Natural killer cell treated with Interleukin-12 subunit alpha and Interleukin-12 subunit beta and Interleukin-15 and Interleukin-18, amount 100 ng/mL, for 72 hours (primary cell): ENCODE measurements around the gene ITGB4. TPM values are rescaled to one million over a fixed set of nuclear protein-coding genes. Genes with fewer than 3 reads are reported as not detected.
"Not testable (repeated sequence)": the region's sequence is repeated elsewhere in the genome, so short reads cannot be mapped to it uniquely, and the experiment has no call there.

ENCODE experiments used
- ATAC-seq, 2 donors: fragments of 150-1000 bp; cut with Tn5 transposase in 1 of 2; sonication (Bioruptor Pico), chemical (Tn5 transposase) in 1 of 2; 2 replicates each; pipeline ENCODE4 v1.10.0; 2021
- DNase-seq: peaks from one replicate; pipeline ENCODE4 v3.0.0; 2022; ENCODE audit warnings: low spot score
- H3K27ac Mint-ChIP-seq, 2 donors: 1 replicate in 1 of 2; 2 replicates in 1 of 2; pipeline ENCODE4 v1.8.0; 2022; ENCODE audit warnings: mixed read lengths in 2 of 2, mild to moderate bottlenecking in 1 of 2, moderate library complexity in 1 of 2
- H3K27me3 Mint-ChIP-seq, 2 donors: 1 replicate in 1 of 2; 2 replicates in 1 of 2; pipeline ENCODE4 v1.8.0; 2022; ENCODE audit warnings: mixed read lengths in 2 of 2
- H3K36me3 Mint-ChIP-seq: one replicate; pipeline ENCODE4 v1.8.0; 2022; ENCODE audit warnings: mixed read lengths
- H3K4me1 Mint-ChIP-seq, 2 donors: 1 replicate in 1 of 2; 2 replicates in 1 of 2; pipeline ENCODE4 v1.8.0; 2022; ENCODE audit warnings: low read depth in 2 of 2, mixed read lengths in 2 of 2, mild to moderate bottlenecking in 1 of 2
- H3K4me3 Mint-ChIP-seq: one replicate; pipeline ENCODE4 v1.8.0; 2022; ENCODE audit warnings: mixed read lengths
- H3K9me3 Mint-ChIP-seq: 2 replicates; pipeline ENCODE4 v1.8.0; 2022; ENCODE audit warnings: mixed read lengths
- total RNA-seq, 2 donors: library from RNA; stranded (reverse); gene quantifications; one replicate each; pipeline ENCODE4 v1.2.3, GENCODE V29; 2022

The ITGB4 gene
- total RNA-seq, 2 donors from 2014 or later, result 0.90 TPM; not detected in 1

GRCh38 chr17:75769536-75769935 is 48.3 kb downstream of the ITGB4 start:
- H3K4me1 Mint-ChIP-seq, result peaks cover 0 to 6% of the 10 kb centered on the region in 2 donors
- DNase-seq (no peak), ATAC-seq (no peak)
- no peak overlapping the region for H3K27ac Mint-ChIP-seq
- no peaks in the 10 kb centered on the region for H3K27me3 Mint-ChIP-seq
- H3K4me3 Mint-ChIP-seq, result no peak overlapping the region
- H3K9me3 Mint-ChIP-seq, result no peaks in the 10 kb centered on the region
- H3K36me3 Mint-ChIP-seq, result no peaks in the 10 kb centered on the region

GRCh38 chr17:75771334-75772281 is 50.3 kb downstream of the ITGB4 start:
- no peaks in the 10 kb centered on the region for H3K9me3 Mint-ChIP-seq
- no peaks in the 10 kb centered on the region for H3K27me3 Mint-ChIP-seq
- DNase-seq (no peak), ATAC-seq (no peak)
- H3K4me3 Mint-ChIP-seq, result no peak overlapping the region
- H3K36me3 Mint-ChIP-seq, result peaks cover 3% of the 10 kb centered on the region
- peak overlapping the region in 1 of 2 donors; percentile 35 for H3K27ac Mint-ChIP-seq
- H3K4me1 Mint-ChIP-seq, result peaks cover 14 to 20% of the 10 kb centered on the region in 2 donors

GRCh38 chr17:75773121-75773807 is 52.0 kb downstream of the ITGB4 start:
- no peaks in the 10 kb centered on the region for H3K27me3 Mint-ChIP-seq
- ATAC-seq (peak in 1 of 2 donors; percentile 17), DNase-seq (no peak)
- no peak overlapping the region for H3K4me3 Mint-ChIP-seq
- H3K9me3 Mint-ChIP-seq, result no peaks in the 10 kb centered on the region
- peaks cover 29 to 34% of the 10 kb centered on the region in 2 donors for H3K4me1 Mint-ChIP-seq
- H3K36me3 Mint-ChIP-seq, result peaks cover 20% of the 10 kb centered on the region
- peak overlapping the region in 1 of 2 donors; percentile 35 for H3K27ac Mint-ChIP-seq

- Mint-ChIP-seq H3K4me3 (no peak overlapping the region), H3K27me3 (no peaks in the 10 kb centered on the region), H3K4me1 (peaks cover 33 to 39% of the 10 kb centered on the region in 2 donors), H3K27ac (no peak overlapping the region), H3K36me3 (peaks cover 25% of the 10 kb centered on the region), H3K9me3 (no peaks in the 10 kb centered on the region)
- ATAC-seq, result peak in 1 of 2 donors; percentile 1
- DNase-seq, result no peak
These were observed 52.7 kb downstream of the ITGB4 start for GRCh38 chr17:75773808-75774470.

GRCh38 chr17:75774471-75774990 is 53.3 kb downstream of the ITGB4 start:
- Mint-ChIP-seq H3K9me3 (no peaks in the 10 kb centered on the region), H3K4me1 (peaks cover 34 to 40% of the 10 kb centered on the region in 2 donors), H3K27ac (no peak overlapping the region), H3K4me3 (peak overlapping the region; percentile 17), H3K36me3 (peaks cover 27% of the 10 kb centered on the region), H3K27me3 (no peaks in the 10 kb centered on the region)
- no peak for ATAC-seq
- no peak for DNase-seq

GRCh38 chr17:75774991-75775668 is 53.9 kb downstream of the ITGB4 start:
- no peaks in the 10 kb centered on the region for H3K27me3 Mint-ChIP-seq
- ATAC-seq (no peak), DNase-seq (no peak)
- peak overlapping the region; percentile 90 to 94 for H3K27ac Mint-ChIP-seq
- H3K4me1 Mint-ChIP-seq, result peaks cover 40 to 46% of the 10 kb centered on the region in 2 donors
- peaks cover 31% of the 10 kb centered on the region for H3K36me3 Mint-ChIP-seq
- H3K4me3 Mint-ChIP-seq, result peak overlapping the region; percentile 90
- H3K9me3 Mint-ChIP-seq, result no peaks in the 10 kb centered on the region

- DNase-seq, result no peak
- Mint-ChIP-seq H3K27me3 (no peaks in the 10 kb centered on the region), H3K4me1 (peaks cover 41 to 46% of the 10 kb centered on the region in 2 donors), H3K36me3 (peaks cover 31% of the 10 kb centered on the region), H3K4me3 (peak overlapping the region; percentile 90), H3K9me3 (no peaks in the 10 kb centered on the region), H3K27ac (peak overlapping the region; percentile 90 to 94)
- no peak for ATAC-seq
These were observed 55.4 kb downstream of the ITGB4 start for GRCh38 chr17:75776386-75777295.

GRCh38 chr17:75777296-75777922 is 56.1 kb downstream of the ITGB4 start:
- no peaks in the 10 kb centered on the region for H3K9me3 Mint-ChIP-seq
- H3K4me1 Mint-ChIP-seq, result peaks cover 41 to 46% of the 10 kb centered on the region in 2 donors
- peaks cover 31% of the 10 kb centered on the region for H3K36me3 Mint-ChIP-seq
- peak overlapping the region; percentile 90 to 94 for H3K27ac Mint-ChIP-seq
- ATAC-seq, result no peak
- H3K4me3 Mint-ChIP-seq, result peak overlapping the region; percentile 90
- H3K27me3 Mint-ChIP-seq, result no peaks in the 10 kb centered on the region
- DNase-seq, result no peak

GRCh38 chr17:75778066-75778860 is 57.0 kb downstream of the ITGB4 start:
- H3K27me3 Mint-ChIP-seq, result not testable (repeated sequence)
- H3K36me3 Mint-ChIP-seq, result peaks cover 31% of the 10 kb centered on the region

GRCh38 chr17:75778861-75779249 is 57.6 kb downstream of the ITGB4 start:
- peaks cover 31% of the 10 kb centered on the region for H3K36me3 Mint-ChIP-seq
- H3K4me3 Mint-ChIP-seq, result peak overlapping the region; percentile 90
- DNase-seq, result no peak

More at GRCh38 chr17:75778066-75778860, 57.0 kb downstream of the ITGB4 start:
- not testable (repeated sequence) for DNase-seq, H3K9me3 Mint-ChIP-seq, ATAC-seq
- H3K27ac Mint-ChIP-seq, result peak overlapping the region; percentile 90 to 94
- peaks cover 47 to 48% of the 10 kb centered on the region in 2 donors for H3K4me1 Mint-ChIP-seq
- H3K4me3 Mint-ChIP-seq, result peak overlapping the region; percentile 90

GRCh38 chr17:75779250-75779986 is 58.2 kb downstream of the ITGB4 start:
- Mint-ChIP-seq H3K36me3 (peaks cover 31% of the 10 kb centered on the region), H3K4me1 (peaks cover 52 to 57% of the 10 kb centered on the region in 2 donors), H3K27ac (peak overlapping the region; percentile 94 to 95), H3K27me3 (no peaks in the 10 kb centered on the region), H3K4me3 (peak overlapping the region; percentile 94), H3K9me3 (no peaks in the 10 kb centered on the region)
- ATAC-seq (peak; percentile 83 to 86), DNase-seq (peak; percentile 97)

More at GRCh38 chr17:75778861-75779249, 57.6 kb downstream of the ITGB4 start:
- Mint-ChIP-seq H3K4me1 (peaks cover 51 to 53% of the 10 kb centered on the region in 2 donors), H3K27ac (peak overlapping the region; percentile 90 to 94), H3K9me3 (no peaks in the 10 kb centered on the region), H3K27me3 (no peaks in the 10 kb centered on the region)
- no peak for ATAC-seq
